Measurements from ENCODE around the gene TSPAN4. TPM values are rescaled to one million over a fixed set of nuclear protein-coding genes. Genes with fewer than 3 reads are reported as not detected.
A peak's percentile ranks its signal among the peaks of the same experiment; 100 is the strongest.

Gene TSPAN4
- polyA plus RNA-seq, 3 donors = 76.0 to 92.3 (median 85.2) TPM

GRCh38 chr11:819943-820649, 22.6 kb upstream of the TSPAN4 start:
- peak; percentile 81 for DNase-seq

- DNase-seq = no peak
Measured at GRCh38 chr11:820655-821511, 21.8 kb upstream of the TSPAN4 start.

GRCh38 chr11:821512-822371, 20.9 kb upstream of the TSPAN4 start:
- no peak for DNase-seq

GRCh38 chr11:823441-824291, 19.0 kb upstream of the TSPAN4 start:
- DNase-seq = no peak

- DNase-seq = no peak
Measured at GRCh38 chr11:824292-824880, 18.3 kb upstream of the TSPAN4 start.

GRCh38 chr11:824942-825341, 17.7 kb upstream of the TSPAN4 start:
- no peak for DNase-seq

GRCh38 chr11:825366-826226, 17.1 kb upstream of the TSPAN4 start:
- DNase-seq = no peak

- no peak for DNase-seq
Measured at GRCh38 chr11:826227-826621, 16.4 kb upstream of the TSPAN4 start.

- no peak for DNase-seq
Measured at GRCh38 chr11:826836-827145, 15.9 kb upstream of the TSPAN4 start.

GRCh38 chr11:827146-827896, 15.3 kb upstream of the TSPAN4 start:
- no peak for DNase-seq

- no peak for DNase-seq
Measured at GRCh38 chr11:827897-828192, 14.8 kb upstream of the TSPAN4 start, which contains the start of gene CRACR2B. CRACR2B (plus strand) TSS chr11:827919; CDS start chr11:828608, 689 bp downstream.

GRCh38 chr11:828506-829175, 14.0 kb upstream of the TSPAN4 start:
- DNase-seq = no peak

- no peak for DNase-seq
Measured at GRCh38 chr11:829176-829846, 13.3 kb upstream of the TSPAN4 start.

GRCh38 chr11:829847-830294, 12.8 kb upstream of the TSPAN4 start:
- DNase-seq = no peak

GRCh38 chr11:830295-831117, 12.1 kb upstream of the TSPAN4 start:
- DNase-seq = peak; percentile 73

GRCh38 chr11:831118-831864, 11.4 kb upstream of the TSPAN4 start:
- no peak for DNase-seq
